Mucosa of descending colon (tissue), 3 donors: ENCODE measurements around the gene FOXI2. TPM values are rescaled to one million over a fixed set of nuclear protein-coding genes. Genes with fewer than 3 reads are reported as not detected.

Source experiments
- ATAC-seq: fragments of 200-7000 bp; cut with Tn5 transposase; one replicate; pipeline ENCODE4 v1.9.1; 2020; ENCODE audit warnings: mild to moderate bottlenecking, moderate library complexity
- DNase-seq, 3 donors: peaks; one replicate each; pipeline ENCODE4 v3.0.0-alpha.2; 2020
- H3K36me3 ChIP-seq: fragments of 200-600 bp; one replicate; pipeline ENCODE4 v1.8.0; 2021; ENCODE audit warnings: low read depth, mild to moderate bottlenecking
- H3K4me1 ChIP-seq: fragments of 200-600 bp; one replicate; pipeline ENCODE4 v1.8.0; 2021; ENCODE audit warnings: low read depth, mild to moderate bottlenecking
- H3K4me3 ChIP-seq: fragments of 200-600 bp; one replicate; pipeline ENCODE4 v1.8.0; 2021; ENCODE audit warnings: mild to moderate bottlenecking
- H3K9me3 ChIP-seq: fragments of 200-600 bp; one replicate; pipeline ENCODE4 v1.8.0; 2021; ENCODE audit warnings: mild to moderate bottlenecking
- intact Hi-C, 2 donors: fragments of 100-400 bp; cut with DNase I in 1 of 2; cut with micrococcal nuclease in 1 of 2; formaldehyde crosslinking; loops; one replicate each; pipeline versions ENCODE4 v1.11.0 to v1.11.1; 2022; cut with DNase I, micrococcal nuclease
- total RNA-seq, 3 donors: library from RNA; stranded (reverse); fragmentation: NEBNext Ultra II Directional in 2 of 3; extraction: Animal tissue kit (Norgen Biotek cat#: 25700) in 2 of 3; gene quantifications; one replicate each; pipeline versions ENCODE4 v1.2.1 to v1.2.4, GENCODE V29; 2021 to 2023
- TF ChIP-seq, protein P1 (sequence below): fragments of 200-600 bp; IDR thresholded peaks from one replicate; pipeline ENCODE4 v1.8.0; 2022; ENCODE audit warnings: antibody characterized with exemption, mild to moderate bottlenecking
- donor health status: DM: no; HTN: no; CAD: no; lungs with moderate emphysema.
- donor health status: DM: no; HTN: no; CAD: no.
- donor health status: DM: no; HTN: yes; CAD: no.

Gene FOXI2
- total RNA-seq, 3 donors from 2014 or later = 0.12 TPM; not detected in 2

DNA sequence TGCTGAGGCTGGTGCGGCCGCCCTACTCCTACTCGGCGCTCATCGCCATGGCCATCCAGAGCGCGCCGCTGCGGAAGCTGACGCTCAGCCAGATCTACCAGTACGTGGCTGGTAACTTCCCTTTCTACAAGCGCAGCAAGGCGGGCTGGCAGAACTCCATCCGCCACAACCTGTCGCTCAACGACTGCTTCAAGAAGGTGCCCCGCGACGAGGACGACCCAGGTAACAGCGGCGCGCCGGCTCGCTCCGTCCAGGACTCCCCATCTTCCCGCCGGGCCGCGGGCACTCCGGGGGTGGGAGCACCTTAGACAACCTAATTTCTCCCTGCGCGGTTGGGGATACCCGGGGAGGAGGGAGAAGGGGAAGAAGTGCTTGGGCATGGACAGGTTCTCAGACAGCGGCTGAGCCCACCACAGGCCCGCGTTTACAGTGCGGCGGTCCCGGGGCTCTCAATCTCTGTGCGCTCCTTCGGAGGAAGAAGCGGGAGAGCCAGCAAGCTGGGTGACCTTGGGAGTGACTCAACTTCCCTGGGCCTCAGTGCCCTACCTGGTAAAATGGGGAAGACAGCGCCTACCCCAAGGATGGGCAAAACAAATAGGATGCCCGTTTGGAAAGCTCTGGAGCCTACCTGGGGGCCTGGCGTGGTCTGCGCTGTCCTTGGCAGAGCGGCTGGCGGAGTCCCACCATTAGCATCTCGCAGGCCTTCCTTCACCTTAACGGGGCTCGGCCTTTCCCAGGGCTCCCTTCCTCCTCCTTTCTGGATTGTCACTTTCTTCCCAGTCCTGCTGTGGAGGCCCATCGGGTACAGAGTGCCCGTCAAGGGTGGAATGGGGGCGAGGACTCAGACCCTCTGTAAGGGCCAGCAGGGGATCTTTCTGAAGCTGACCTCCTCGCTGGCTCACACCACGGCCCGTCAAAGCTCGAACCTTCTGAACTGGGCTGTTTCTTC is 852 bp downstream of the FOXI2 start:
- no peaks in the 10 kb centered on the region for H3K36me3 ChIP-seq
- no peak for DNase-seq
- peak; percentile 30 for ATAC-seq
- intact Hi-C loops = no loop called here
- H3K9me3 ChIP-seq = no peaks in the 10 kb centered on the region
- peaks cover 2% of the 10 kb centered on the region for H3K4me1 ChIP-seq
- TF ChIP-seq, protein P1, sequence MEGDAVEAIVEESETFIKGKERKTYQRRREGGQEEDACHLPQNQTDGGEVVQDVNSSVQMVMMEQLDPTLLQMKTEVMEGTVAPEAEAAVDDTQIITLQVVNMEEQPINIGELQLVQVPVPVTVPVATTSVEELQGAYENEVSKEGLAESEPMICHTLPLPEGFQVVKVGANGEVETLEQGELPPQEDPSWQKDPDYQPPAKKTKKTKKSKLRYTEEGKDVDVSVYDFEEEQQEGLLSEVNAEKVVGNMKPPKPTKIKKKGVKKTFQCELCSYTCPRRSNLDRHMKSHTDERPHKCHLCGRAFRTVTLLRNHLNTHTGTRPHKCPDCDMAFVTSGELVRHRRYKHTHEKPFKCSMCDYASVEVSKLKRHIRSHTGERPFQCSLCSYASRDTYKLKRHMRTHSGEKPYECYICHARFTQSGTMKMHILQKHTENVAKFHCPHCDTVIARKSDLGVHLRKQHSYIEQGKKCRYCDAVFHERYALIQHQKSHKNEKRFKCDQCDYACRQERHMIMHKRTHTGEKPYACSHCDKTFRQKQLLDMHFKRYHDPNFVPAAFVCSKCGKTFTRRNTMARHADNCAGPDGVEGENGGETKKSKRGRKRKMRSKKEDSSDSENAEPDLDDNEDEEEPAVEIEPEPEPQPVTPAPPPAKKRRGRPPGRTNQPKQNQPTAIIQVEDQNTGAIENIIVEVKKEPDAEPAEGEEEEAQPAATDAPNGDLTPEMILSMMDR = no peak
- no peak overlapping the region for H3K4me3 ChIP-seq

DNA sequence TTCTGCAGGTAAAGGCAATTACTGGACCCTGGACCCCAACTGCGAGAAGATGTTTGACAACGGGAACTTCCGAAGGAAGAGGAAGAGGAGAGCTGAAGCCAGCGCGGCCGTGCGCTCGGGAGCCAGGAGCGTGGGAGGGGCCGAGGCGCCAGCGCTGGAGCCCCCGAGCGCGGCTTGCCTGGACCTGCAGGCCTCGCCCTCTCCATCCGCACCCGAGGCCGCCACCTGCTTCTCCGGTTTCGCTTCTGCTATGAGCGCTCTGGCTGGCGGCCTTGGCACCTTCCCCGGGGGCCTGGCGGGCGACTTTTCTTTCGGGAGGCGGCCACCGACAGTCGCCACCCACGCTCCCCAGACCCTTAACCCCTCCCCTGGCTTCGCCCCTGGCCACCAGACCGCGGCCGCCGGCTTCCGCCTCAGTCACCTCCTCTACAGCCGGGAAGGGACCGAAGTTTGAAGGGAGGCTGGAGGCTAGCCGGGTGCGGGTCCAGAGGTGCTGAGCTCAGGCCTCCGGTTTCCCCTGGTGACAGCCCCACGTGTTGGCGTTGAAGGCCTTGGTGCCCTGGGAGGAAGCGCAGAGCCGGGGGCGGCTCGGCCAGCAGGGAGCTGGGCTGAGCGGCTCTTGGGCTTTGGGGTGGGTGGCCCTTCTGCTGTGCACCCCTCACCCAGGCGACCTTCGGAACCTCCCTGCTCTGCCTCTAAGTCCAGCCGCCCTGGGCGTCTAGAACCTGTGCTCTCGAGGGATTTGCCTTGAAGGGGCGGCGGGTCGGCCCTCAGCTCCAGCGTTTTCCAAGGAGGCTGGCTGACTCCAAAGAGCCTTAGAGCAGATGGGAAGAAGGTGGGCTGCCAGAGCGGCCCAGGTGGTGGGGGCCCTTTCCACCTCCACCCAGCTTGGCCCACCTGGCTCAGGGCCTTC is 1.8 kb downstream of the FOXI2 start:
- TF ChIP-seq, protein P1 = no peak
- peaks cover 2% of the 10 kb centered on the region for H3K4me1 ChIP-seq
- H3K4me3 ChIP-seq = no peak overlapping the region
- H3K36me3 ChIP-seq = no peaks in the 10 kb centered on the region
- intact Hi-C loops = no loop called here
- ATAC-seq = no peak
- no peaks in the 10 kb centered on the region for H3K9me3 ChIP-seq
- DNase-seq = no peak

DNA sequence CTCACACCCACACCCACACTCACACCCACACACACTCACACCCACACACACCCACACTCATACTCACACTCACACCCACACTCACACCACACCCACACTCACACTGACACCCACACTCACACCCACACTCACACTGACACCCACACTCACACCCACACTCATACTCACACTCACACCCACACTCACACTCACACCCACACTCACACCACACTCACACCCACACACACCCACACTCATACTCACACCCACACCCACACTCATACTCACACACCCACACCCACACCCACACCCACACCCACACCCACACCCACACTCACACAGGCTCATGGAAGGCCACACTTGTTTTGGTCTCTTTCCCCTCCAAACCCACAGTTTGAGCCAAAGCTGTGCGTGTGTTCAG is 2.9 kb downstream of the FOXI2 start:
- Histone ChIP-seq H3K4me3 (no peak overlapping the region), H3K9me3 (no peaks in the 10 kb centered on the region), H3K4me1 (peaks cover 2% of the 10 kb centered on the region), H3K36me3 (no peaks in the 10 kb centered on the region)
- ATAC-seq = no peak
- no peak for DNase-seq
- intact Hi-C loops = no loop called here
- TF ChIP-seq, protein P1 = no peak

DNA sequence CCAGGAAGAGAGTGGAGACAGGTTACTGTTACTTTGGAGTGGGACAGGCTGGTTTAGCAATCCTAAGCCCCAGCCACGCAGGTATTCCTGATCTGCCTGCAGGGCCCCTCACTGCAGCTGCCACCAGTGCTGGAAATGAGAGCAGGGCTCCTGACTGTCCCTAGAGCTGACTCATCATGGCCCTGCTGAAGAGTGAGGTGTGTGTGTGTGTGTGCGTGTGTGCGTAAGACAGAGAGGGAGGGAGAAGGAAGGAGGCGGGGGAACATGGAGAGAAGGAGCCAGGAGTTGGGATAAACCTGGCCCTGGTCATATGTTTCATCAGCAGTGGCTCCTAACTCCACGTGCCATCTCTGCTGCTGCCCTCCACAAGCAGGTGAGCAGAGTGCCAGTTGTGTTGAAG is 3.6 kb downstream of the FOXI2 start:
- Histone ChIP-seq H3K4me1 (peaks cover 2% of the 10 kb centered on the region), H3K9me3 (no peaks in the 10 kb centered on the region), H3K36me3 (no peaks in the 10 kb centered on the region), H3K4me3 (no peak overlapping the region)
- TF ChIP-seq, protein P1 = no peak
- ATAC-seq = no peak
- DNase-seq = no peak
- intact Hi-C loops = no loop called here

DNA sequence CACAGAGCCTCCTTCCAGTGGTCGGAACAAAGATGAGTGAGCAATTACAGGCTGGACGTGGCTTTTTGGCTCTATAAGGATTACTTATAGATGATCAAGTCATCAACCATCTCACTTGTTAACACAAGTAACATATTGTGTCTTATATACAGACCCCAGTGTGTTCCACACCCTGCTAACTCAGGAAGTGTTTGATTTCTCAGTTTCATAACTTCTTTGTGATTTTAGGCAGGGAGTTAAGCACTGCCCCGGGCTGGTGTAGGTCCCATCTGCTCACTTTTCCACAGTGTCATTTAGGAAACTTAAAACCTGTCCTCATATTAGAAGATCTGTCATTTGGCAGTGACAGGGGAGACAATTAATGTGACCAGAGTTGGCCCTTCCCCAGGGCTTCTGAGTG is 6.2 kb downstream of the FOXI2 start:
- no peaks in the 10 kb centered on the region for H3K36me3 ChIP-seq
- H3K9me3 ChIP-seq = no peaks in the 10 kb centered on the region
- TF ChIP-seq, protein P1 = no peak
- DNase-seq (no peak), ATAC-seq (no peak)
- peaks cover 2% of the 10 kb centered on the region for H3K4me1 ChIP-seq
- H3K4me3 ChIP-seq = no peak overlapping the region
- intact Hi-C loops = no loop called here
